Measurements from ENCODE around the gene DNASE1L1.

DNA sequence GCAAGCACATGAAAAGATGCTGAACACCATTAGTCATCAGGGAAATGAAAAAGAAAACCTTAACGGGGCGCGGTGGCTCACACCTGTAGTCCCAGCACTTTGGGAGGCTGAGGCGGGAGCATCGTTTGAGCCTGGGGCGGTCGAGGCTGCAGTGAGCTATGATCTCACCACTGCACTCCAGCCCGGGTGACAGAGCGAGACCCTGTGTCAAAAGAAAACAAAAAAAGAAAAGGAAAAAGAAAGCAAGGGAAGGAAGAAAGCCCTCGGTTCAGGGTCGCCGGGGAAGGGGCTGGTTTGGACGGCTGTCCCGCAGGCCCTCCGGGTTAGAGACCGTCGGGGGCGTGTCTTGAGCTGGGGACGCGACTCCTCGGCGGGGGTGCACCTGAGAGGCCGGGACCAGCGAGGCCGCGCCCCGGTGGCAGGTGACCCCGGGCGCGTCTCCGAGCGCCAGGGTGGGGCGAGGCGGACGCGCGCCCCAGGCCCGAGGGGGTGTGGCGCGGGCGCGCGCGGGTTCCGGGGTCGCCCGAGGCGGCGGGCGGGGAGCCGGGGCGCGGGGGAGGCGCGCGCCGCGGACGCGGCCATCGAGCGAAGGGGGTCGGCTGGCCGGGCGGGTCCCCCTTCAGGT lies 48.5 kb upstream of the DNASE1L1 start:
- TF ChIP-seq, protein P1, sequence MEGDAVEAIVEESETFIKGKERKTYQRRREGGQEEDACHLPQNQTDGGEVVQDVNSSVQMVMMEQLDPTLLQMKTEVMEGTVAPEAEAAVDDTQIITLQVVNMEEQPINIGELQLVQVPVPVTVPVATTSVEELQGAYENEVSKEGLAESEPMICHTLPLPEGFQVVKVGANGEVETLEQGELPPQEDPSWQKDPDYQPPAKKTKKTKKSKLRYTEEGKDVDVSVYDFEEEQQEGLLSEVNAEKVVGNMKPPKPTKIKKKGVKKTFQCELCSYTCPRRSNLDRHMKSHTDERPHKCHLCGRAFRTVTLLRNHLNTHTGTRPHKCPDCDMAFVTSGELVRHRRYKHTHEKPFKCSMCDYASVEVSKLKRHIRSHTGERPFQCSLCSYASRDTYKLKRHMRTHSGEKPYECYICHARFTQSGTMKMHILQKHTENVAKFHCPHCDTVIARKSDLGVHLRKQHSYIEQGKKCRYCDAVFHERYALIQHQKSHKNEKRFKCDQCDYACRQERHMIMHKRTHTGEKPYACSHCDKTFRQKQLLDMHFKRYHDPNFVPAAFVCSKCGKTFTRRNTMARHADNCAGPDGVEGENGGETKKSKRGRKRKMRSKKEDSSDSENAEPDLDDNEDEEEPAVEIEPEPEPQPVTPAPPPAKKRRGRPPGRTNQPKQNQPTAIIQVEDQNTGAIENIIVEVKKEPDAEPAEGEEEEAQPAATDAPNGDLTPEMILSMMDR (IDR thresholded peaks at IDR 0.05; ENCODE audit: poor library complexity, severe bottlenecking): no peak
- no peak for TF ChIP-seq RAD21 (conservative IDR thresholded peaks at IDR 0.05)
- no peak for TF ChIP-seq EZH2 (IDR thresholded peaks at IDR 0.05; ENCODE audit: borderline replicate concordance, insufficient read depth, low read length, poor library complexity, severe bottlenecking)

Data from neural cell (in vitro differentiated cells).